Fibroblast of skin of back (primary cell): ENCODE data around the gene UCN.
"Not testable (repeated sequence)": the region's sequence is repeated elsewhere in the genome, so short reads cannot be mapped to it uniquely, and the experiment has no call there.

Experiments used
- DNase-seq: peaks from one replicate; pipeline ENCODE4 v3.0.0-alpha.2; 2013

UCN gene

GRCh38 chr2:27314709-27315108 lies 6.5 kb upstream of the UCN start:
- no peak for DNase-seq

DNA sequence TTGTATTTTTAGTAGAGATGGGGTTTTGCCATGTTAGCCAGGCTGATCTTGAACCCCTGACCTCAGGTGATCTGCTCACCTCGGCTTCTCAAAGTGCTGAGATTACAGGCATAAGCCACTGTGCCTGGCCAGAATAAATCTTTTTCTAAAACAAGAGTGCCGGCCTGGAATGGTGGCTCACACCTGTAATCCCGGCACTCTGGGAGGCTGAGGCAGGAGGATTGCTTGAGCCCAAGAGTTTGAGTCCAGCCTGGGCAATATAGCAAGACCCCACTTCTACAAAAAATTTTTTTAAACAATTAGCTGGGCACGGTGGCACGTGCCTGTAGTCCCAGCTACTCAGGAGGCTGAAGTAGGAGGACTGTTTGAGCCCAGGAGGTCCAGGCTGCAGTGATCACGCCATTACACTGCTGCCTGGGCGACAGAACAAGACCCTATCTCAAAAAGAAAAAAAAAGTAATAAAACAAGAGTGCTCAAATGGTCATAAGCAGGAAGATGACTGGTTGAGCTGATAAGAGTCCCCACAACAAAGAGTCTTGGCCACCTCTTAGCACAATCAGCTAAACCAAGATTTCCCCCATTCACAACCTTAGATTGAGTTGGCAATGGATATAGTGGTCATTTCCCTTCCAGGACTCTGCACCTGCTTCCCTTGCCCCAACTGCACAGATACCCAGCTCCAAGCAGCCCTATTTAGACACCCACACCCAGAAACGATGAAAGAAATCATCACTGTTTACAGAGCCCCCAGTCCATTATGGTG lies 5.8 kb upstream of the UCN start:
- no peak for DNase-seq

DNA sequence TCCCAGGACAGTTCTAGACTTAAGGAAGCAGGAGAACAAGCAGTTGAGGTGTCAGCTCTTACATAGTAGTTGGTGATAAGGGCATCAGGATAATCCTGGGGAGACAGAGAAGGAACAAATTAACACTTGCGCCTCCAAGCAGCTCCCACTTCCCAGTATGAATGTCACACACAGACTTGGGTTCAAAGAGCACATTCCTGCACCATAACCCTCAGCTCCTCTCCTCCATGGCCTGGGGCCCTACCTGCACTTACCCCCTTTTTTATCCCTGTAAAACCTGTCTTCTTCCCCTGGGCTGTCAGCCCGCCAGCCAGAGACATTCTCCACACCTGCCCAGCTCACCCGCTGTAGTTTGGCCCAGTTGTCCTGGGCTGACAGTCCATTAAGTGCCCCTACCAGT lies 3.9 kb upstream of the UCN start:
- no peak for DNase-seq

- no peak for DNase-seq
These were observed 1.4 kb upstream of the UCN start for GRCh38 chr2:27309651-27310050.

DNA sequence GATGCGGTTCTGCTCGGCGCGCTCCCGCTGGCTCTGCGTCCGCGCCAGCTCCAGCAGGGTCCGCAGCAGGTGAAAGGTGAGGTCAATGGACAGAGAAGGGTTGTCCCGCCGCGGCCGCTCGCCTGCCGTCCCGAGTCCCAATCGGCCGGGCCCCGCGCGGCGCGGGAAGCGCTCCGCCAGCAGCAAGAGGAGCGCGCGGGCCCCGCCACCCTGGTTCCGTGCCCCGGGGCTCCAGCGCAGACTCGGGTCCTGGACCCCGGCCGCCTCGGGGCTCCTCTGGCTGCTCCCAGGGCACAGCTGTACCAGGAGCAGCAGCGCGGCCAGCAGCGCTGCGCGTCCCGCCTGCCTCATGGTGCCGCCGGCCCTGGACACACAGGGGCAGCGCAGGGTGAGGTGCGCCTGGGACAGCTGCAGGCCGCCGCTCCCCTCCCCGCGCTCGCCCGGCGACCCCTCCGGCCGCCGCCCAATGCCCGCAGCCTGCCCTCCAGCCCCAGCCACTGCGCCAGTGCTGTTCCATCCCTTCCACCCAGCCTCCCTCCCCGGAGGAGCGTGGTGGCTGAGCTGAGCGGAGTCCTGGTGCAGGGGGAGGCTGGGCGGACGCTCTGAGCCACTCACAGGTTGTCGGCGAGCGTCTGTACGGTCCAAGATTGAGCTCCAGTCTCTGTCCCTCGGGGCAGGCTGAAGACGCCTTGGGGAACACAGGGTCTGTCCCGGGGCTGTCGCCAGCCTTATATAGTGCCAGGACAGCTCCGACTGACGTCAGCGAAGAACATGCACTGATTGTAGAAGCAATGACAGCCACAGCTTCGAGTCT lies 493 bp downstream of the UCN start:
- no peak for DNase-seq

GRCh38 chr2:27307287-27307544 lies 1.0 kb downstream of the UCN start:
- no peak for DNase-seq

- DNase-seq, result no peak
These were observed 1.5 kb downstream of the UCN start for GRCh38 chr2:27306573-27307286.

GRCh38 chr2:27306136-27306535 lies 2.1 kb downstream of the UCN start:
- DNase-seq, result no peak

DNA sequence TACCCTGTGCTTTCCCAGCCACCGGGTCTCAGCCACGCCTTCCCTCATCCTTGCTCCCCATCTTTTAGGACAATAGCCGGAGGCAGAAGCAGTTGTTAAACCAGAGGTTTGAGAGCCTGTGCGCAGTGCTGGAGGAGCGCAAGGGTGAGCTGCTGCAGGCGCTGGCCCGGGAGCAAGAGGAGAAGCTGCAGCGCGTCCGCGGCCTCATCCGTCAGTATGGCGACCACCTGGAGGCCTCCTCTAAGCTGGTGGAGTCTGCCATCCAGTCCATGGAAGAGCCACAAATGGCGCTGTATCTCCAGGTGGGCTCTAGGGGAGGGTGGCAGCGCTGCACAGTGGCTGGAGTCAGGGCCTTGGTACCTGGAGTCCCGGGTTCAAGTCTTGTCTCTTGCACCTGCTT lies 2.7 kb downstream of the UCN start:
- no peak for DNase-seq

- DNase-seq, result no peak
These were observed 3.6 kb downstream of the UCN start for GRCh38 chr2:27304488-27305240.

- peak; percentile 77 for DNase-seq
These were observed 4.9 kb downstream of the UCN start for GRCh38 chr2:27303093-27304025.

- not testable (repeated sequence) for DNase-seq
These were observed 7.6 kb downstream of the UCN start for GRCh38 chr2:27300606-27301005.

DNA sequence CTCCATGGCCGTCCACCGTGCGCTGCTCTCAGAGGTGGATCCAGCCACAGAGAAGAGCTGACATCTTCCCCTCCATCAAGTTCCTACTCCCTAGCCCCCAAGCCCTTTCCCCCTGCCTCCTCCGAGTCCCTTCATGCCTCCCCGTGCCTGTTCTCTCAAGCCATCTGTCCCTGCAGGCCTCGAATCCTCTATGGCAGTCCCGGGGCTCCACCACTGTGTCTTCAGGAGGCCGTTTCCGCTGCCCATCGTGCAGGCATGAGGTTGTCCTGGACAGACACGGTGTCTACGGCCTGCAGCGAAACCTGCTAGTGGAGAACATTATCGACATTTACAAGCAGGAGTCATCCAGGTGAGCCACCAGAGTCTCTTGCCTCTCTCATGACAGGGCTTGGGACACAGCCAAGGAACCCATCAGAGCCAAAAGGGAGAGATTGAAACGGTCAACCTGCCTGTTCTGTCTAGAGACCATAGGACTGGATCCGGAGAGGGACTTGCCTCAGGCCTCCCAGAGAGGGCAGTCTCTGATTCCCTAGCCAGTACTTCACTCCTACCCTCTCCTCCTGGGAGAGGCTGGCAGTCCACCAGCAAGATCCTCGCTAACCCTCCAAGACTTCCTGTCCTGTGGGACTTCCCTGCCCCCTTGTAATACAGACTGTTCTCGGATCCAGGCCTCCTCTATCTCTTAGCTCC lies 9.7 kb downstream of the UCN start:
- no peak for DNase-seq

- no peak for DNase-seq
These were observed 11.1 kb downstream of the UCN start for GRCh38 chr2:27297195-27297594.

GRCh38 chr2:27296481-27296880 lies 11.8 kb downstream of the UCN start:
- DNase-seq, result no peak

- DNase-seq, result no peak
These were observed 13.3 kb downstream of the UCN start for GRCh38 chr2:27294928-27295327.

DNA sequence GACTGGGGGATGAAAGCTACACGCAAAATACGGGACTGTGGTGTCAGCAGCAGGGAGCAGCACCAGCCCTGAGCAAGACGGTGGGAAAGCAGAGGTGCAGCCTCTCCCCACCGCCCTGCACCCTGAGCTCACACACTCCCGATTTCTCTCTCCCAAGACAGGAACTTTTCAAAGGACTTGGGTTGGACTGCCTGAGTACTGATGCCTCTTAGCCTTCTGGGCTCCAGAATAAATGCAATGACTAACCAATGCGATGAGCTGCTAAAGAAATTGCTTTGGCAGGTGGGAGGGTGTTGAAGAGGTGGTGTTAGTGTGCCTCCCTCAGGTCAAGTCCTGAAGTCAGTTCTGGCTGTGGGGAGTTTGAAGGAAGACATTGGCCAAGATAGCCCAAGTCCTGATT lies 16.4 kb downstream of the UCN start:
- no peak for DNase-seq

GRCh38 chr2:27290549-27290948 lies 17.7 kb downstream of the UCN start:
- DNase-seq, result no peak

DNA sequence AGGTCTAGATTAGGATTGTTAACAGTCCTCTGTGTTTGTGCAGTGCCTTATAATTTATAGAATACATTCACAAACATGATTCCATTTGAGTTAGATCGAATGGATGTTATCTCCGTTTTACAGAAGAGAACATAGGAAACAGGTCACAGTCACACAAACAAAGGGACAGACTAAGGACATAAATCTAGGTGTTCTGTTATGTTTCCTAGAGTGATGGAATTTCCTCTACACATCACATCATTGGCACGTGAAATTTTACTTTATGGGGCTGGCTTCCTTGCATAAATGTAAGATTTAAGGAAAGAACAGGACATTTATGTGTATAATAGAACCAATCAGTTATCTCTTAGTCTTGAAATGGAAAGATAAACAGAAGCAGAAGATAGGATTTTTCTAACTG lies 19.6 kb downstream of the UCN start:
- no peak for DNase-seq

DNA sequence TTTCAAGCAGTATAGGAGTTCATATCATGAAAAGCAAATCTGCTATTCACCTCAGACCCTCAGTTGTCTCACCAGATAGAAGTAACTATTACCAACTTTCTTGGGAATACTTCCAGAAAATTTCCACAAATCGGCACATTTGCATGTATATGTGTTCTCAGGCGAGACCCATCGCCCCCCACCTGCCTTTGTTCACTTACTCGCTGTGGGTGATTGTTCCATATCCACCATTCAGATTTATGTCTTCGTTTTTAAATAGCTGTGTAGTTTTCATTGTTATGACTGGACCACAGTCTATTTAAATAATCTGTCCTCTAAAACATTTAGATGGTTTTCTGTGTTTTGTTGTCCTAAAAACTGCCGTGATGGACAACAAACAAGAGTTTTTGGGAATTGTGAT lies 22.8 kb downstream of the UCN start:
- DNase-seq, result no peak

DNA sequence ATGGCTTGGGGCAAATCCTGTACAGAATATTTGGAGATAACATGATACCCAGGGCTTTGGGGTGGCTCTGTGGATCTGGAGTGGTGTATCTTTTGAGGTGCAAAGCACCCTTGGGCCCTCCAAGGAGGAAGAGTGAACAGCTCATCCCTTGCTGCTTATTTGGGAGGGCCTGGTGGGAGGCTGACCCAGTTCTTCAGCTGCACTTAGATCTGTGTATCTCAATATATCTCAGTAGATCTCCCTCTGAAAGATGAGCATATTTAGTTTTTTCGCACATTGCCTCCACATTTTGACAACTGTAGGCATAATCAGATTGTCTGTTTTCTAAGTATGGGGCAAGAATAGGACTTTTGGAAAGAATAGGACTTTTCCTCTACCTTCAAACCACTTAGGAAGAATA lies 23.2 kb downstream of the UCN start:
- no peak for DNase-seq
